ENCODE data around the gene ANO10. TPM values are rescaled to one million over a fixed set of nuclear protein-coding genes. Genes with fewer than 3 reads are reported as not detected.

The ANO10 gene
- total and polyA plus RNA-seq, 2 of the 8 experiments (the other 6 are each of a cell fraction or from before 2014, with no cell fraction given): 38.0 to 53.2 TPM

GRCh38 chr3:43348852-43349574, 272.8 kb downstream of the ANO10 start (continued):
- TF ChIP-seq CHD7 (IDR thresholded peaks at IDR 0.05; ENCODE audit: insufficient replicate concordance, low read length): no peak
- TF ChIP-seq CHD2 (IDR thresholded peaks at IDR 0.05; ENCODE audit: low read length): no peak
- TF ChIP-seq KDM4A (IDR thresholded peaks at IDR 0.05; ENCODE audit: low read depth, low read length, severe bottlenecking): no peak
- no peak for TF ChIP-seq POLR2AphosphoS5 (IDR thresholded peaks at IDR 0.05; ENCODE audit: low read depth, low read length)
- no peak for TF ChIP-seq EGR1 (IDR thresholded peaks at IDR 0.05; ENCODE audit: borderline replicate concordance, low read depth, low read length)
- TF ChIP-seq JUN (IDR thresholded peaks at IDR 0.05; ENCODE audit: low read depth, low read length): no peak
- no peak for TF ChIP-seq FOSL1 (IDR thresholded peaks at IDR 0.05; ENCODE audit: insufficient read depth, low read depth, low read length)
- TF ChIP-seq SIX5 (IDR thresholded peaks at IDR 0.05; ENCODE audit: low read depth, low read length): no peak
- TF ChIP-seq KDM1A (IDR thresholded peaks at IDR 0.05; ENCODE audit: borderline replicate concordance, low read length): no peak
- TF ChIP-seq SIN3A (conservative IDR thresholded peaks at IDR 0.05 in 1 of 2, IDR thresholded peaks at IDR 0.05 in 1 of 2; ENCODE audit: low read depth in 1 of 2, low read length in 2 of 2): no peak

Data from H1 (cell line).